ENCODE results near the gene GALNT15. TPM values are rescaled to one million over a fixed set of nuclear protein-coding genes. Genes with fewer than 3 reads are reported as not detected.

The GALNT15 gene
- total and polyA plus RNA-seq, 2 donors (not counting 3 experiments of a cell fraction or from before 2014, with no cell fraction given) = 0.87 to 5.4 TPM

DNA sequence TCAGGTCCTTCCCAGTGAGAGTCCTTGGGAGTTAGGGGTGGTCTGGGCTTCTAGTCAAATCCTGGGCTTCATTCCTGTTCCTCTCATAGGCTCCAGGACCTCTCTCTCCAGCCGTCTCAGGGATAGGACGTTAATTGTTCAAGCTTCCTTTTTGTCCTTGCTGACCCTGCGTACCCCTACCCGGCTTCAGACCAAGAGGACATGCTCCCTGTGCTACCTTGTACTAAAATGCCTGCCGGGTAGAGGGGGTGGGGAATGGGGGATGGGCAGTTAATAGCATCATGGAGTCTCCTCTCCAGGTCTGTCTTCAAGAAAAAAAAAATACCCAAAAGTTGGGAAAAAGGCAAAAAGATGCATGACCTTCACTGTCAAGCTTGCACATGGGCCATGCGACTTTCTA, 36.5 kb upstream of the GALNT15 start:
- Histone ChIP-seq H3K4me3 (replicated peaks in 1 of 3; ENCODE audit: insufficient read depth in 1 of 3, low read depth in 1 of 3, low read length in 3 of 3) (no peak overlapping the region), H3K4me2 (ENCODE audit: insufficient read depth, low read length) (no peak overlapping the region), H3K27ac (ENCODE audit: insufficient read depth, low read depth, low read length) (no peak overlapping the region), H3K9me3 (replicated peaks; ENCODE audit: control insufficient read depth, insufficient read depth, low read length) (no peaks in the 10 kb centered on the region), H4K20me1 (replicated peaks; ENCODE audit: control insufficient read depth, extremely low read depth, insufficient read depth, low read length) (no peaks in the 10 kb centered on the region), H3K79me2 (ENCODE audit: control insufficient read depth, insufficient read depth, low read length) (no peaks in the 10 kb centered on the region), H3K27me3 (ENCODE audit: control insufficient read depth in 2 of 2, insufficient read depth in 2 of 2, low read length in 2 of 2) (no peaks in the 10 kb centered on the region), H3K9me1 (replicated peaks; ENCODE audit: control insufficient read depth, extremely low read depth, insufficient read depth, low read length) (no peaks in the 10 kb centered on the region), H2AFZ (ENCODE audit: low read depth, low read length) (no peak overlapping the region), H3K9ac (replicated peaks; ENCODE audit: extremely low read depth, insufficient read depth, low read length) (no peak overlapping the region), H3K36me3 (ENCODE audit: control insufficient read depth in 2 of 2, extremely low read depth in 1 of 2, insufficient read depth in 2 of 2, low read length in 2 of 2) (no peaks in the 10 kb centered on the region), H3K4me1 (ENCODE audit: control insufficient read depth, extremely low read depth, insufficient read depth, low read length) (peaks cover 16% of the 10 kb centered on the region)
- POLR2A ChIA-PET = no interaction called here
- no peak for DNase-seq (ENCODE audit: low read depth, low spot score)
- no peak for FAIRE-seq
- CTCF ChIA-PET = no interaction called here
- dilution Hi-C loops (cut with MboI; ENCODE audit: extremely low pct_ligation_motif_present, low sequenced_read_pairs) = no loop called here
- intact Hi-C loops (cut with micrococcal nuclease) = no loop called here
- TF ChIP-seq, protein P1, sequence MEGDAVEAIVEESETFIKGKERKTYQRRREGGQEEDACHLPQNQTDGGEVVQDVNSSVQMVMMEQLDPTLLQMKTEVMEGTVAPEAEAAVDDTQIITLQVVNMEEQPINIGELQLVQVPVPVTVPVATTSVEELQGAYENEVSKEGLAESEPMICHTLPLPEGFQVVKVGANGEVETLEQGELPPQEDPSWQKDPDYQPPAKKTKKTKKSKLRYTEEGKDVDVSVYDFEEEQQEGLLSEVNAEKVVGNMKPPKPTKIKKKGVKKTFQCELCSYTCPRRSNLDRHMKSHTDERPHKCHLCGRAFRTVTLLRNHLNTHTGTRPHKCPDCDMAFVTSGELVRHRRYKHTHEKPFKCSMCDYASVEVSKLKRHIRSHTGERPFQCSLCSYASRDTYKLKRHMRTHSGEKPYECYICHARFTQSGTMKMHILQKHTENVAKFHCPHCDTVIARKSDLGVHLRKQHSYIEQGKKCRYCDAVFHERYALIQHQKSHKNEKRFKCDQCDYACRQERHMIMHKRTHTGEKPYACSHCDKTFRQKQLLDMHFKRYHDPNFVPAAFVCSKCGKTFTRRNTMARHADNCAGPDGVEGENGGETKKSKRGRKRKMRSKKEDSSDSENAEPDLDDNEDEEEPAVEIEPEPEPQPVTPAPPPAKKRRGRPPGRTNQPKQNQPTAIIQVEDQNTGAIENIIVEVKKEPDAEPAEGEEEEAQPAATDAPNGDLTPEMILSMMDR (IDR thresholded peaks at IDR 0.05; ENCODE audit: extremely low read depth in 1 of 2, insufficient read depth in 1 of 2, low read depth in 1 of 2, low read length in 2 of 2) = no peak
- TF ChIP-seq GATA2 (IDR thresholded peaks at IDR 0.05; ENCODE audit: insufficient read depth, insufficient read length, low read depth, low read length) (no peak), EZH2 (IDR thresholded peaks at IDR 0.05; ENCODE audit: borderline replicate concordance, low read depth, low read length, severe bottlenecking) (no peak), POLR2AphosphoS5 (IDR thresholded peaks at IDR 0.05; ENCODE audit: insufficient read depth, low read depth, low read length) (no peak), JUN (IDR thresholded peaks at IDR 0.05; ENCODE audit: borderline replicate concordance, insufficient read depth, insufficient read length, low read depth) (no peak), FOS (IDR thresholded peaks at IDR 0.05; ENCODE audit: borderline replicate concordance, insufficient read depth, low read length) (no peak), MYC (IDR thresholded peaks at IDR 0.05; ENCODE audit: low read depth, low read length) (no peak), POLR2A (IDR thresholded peaks at IDR 0.05; ENCODE audit: low read depth, low read length) (no peak)
- TF ChIP-seq, protein P2, sequence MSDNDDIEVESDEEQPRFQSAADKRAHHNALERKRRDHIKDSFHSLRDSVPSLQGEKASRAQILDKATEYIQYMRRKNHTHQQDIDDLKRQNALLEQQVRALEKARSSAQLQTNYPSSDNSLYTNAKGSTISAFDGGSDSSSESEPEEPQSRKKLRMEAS (IDR thresholded peaks at IDR 0.05; ENCODE audit: insufficient read depth, insufficient read length) = no peak
- no TSS peak for BruUV-seq (replicated peaks)
